ENCODE measurements around the gene VWC2L. TPM values are rescaled to one million over a fixed set of nuclear protein-coding genes. Genes with fewer than 3 reads are reported as not detected.

Gene VWC2L
- polyA plus RNA-seq, 5 donors, result 0.06 TPM; not detected in 3

GRCh38 chr2:214587442-214587841 lies 176.6 kb downstream of the VWC2L start:
- no peak for DNase-seq

- DNase-seq, result no peak
Measured at GRCh38 chr2:214591366-214591765, 180.5 kb downstream of the VWC2L start.

GRCh38 chr2:214592011-214592410 lies 181.2 kb downstream of the VWC2L start:
- DNase-seq, result no peak

- no peak for DNase-seq
Measured at GRCh38 chr2:214593727-214594126, 182.9 kb downstream of the VWC2L start.

GRCh38 chr2:214601852-214602633 lies 191.2 kb downstream of the VWC2L start:
- DNase-seq, result no peak

- no peak for DNase-seq
Measured at GRCh38 chr2:214604861-214605260, 194.0 kb downstream of the VWC2L start.

- no peak for DNase-seq
Measured at GRCh38 chr2:214607051-214607450, 196.2 kb downstream of the VWC2L start.

- DNase-seq, result no peak
Measured at GRCh38 chr2:214611015-214611414, 200.2 kb downstream of the VWC2L start.

- DNase-seq, result no peak
Measured at GRCh38 chr2:214624166-214624760, 213.4 kb downstream of the VWC2L start.

- DNase-seq, result no peak
Measured at GRCh38 chr2:214628091-214628490, 217.2 kb downstream of the VWC2L start.

Data from right lung (tissue), 5 donors.